Liver (tissue), 9 donors: ENCODE measurements around the gene VOPP1. TPM values are rescaled to one million over a fixed set of nuclear protein-coding genes. Genes with fewer than 3 reads are reported as not detected.

ENCODE experiments used
- DNase-seq: peaks from one replicate; pipeline ENCODE4 v3.0.0-alpha.2; 2017; ENCODE audit warnings: low spot score
- H3K27ac ChIP-seq, 2 donors: one replicate each; pipeline ENCODE4 v1.7.0; 2013; ENCODE audit warnings: inconsistent platforms in 2 of 2, low read length in 2 of 2, control low read depth in 1 of 2, low read depth in 1 of 2, mild to moderate bottlenecking in 1 of 2
- H3K27me3 ChIP-seq, 4 donors: one replicate each; pipeline versions ENCODE4 v1.6.1 to v1.7.0; 2013; ENCODE audit warnings: low read length in 3 of 4, inconsistent platforms in 1 of 4, mild to moderate bottlenecking in 1 of 4, moderate library complexity in 1 of 4; ENCODE audit not compliant: control insufficient read depth in 4 of 4, insufficient read depth in 4 of 4
- H3K36me3 ChIP-seq, 4 donors: one replicate each; pipeline versions ENCODE4 v1.6.1 to v1.7.0; 2013; ENCODE audit warnings: low read length in 3 of 4, mild to moderate bottlenecking in 3 of 4, low read depth in 1 of 4, moderate library complexity in 1 of 4; ENCODE audit not compliant: control insufficient read depth in 4 of 4, insufficient read depth in 3 of 4
- H3K4me1 ChIP-seq, 4 donors: one replicate each; pipeline versions ENCODE4 v1.6.1 to v1.7.0; 2013; ENCODE audit warnings: low read length in 3 of 4, mild to moderate bottlenecking in 3 of 4, moderate library complexity in 1 of 4; ENCODE audit not compliant: control insufficient read depth in 4 of 4, insufficient read depth in 4 of 4
- H3K4me3 ChIP-seq, 3 donors: one replicate each; pipeline versions ENCODE4 v1.6.1 to v1.7.0; 2013; ENCODE audit warnings: low read length in 3 of 3, control low read depth in 1 of 3, low read depth in 1 of 3, mild to moderate bottlenecking in 1 of 3
- H3K9ac ChIP-seq, 2 donors: one replicate each; pipeline ENCODE4 v1.7.0; 2013; ENCODE audit warnings: low read length in 2 of 2, mild to moderate bottlenecking in 2 of 2, moderate library complexity in 2 of 2, control low read depth in 1 of 2, low read depth in 1 of 2
- H3K9me3 ChIP-seq, 4 donors: one replicate each; pipeline versions ENCODE4 v1.6.1 to v1.7.0; 2013; ENCODE audit warnings: low read length in 3 of 4; ENCODE audit not compliant: control insufficient read depth in 4 of 4
- CTCF ChIP-seq: fragments of 150-350 bp; IDR thresholded peaks from 2 replicates; pipeline ENCODE4 v1.5.1; 2017; ENCODE audit warnings: improper control_type of control experiment, low read depth, low read length; ENCODE audit not compliant: missing input control
- EGR1 ChIP-seq, 2 donors: IDR thresholded peaks; 2 replicates each; pipeline ENCODE4 v1.6.1; 2016 to 2018; ENCODE audit warnings: antibody characterized with exemption in 2 of 2, low read depth in 2 of 2
- FOXA1 ChIP-seq: IDR thresholded peaks from 2 replicates; pipeline ENCODE4 v1.6.1; 2016; ENCODE audit warnings: antibody characterized with exemption
- FOXA2 ChIP-seq: IDR thresholded peaks from 2 replicates; pipeline ENCODE4 v1.6.1; 2016; ENCODE audit warnings: antibody characterized with exemption
- GABPA ChIP-seq, 2 donors: IDR thresholded peaks in 1 of 2; conservative IDR thresholded peaks in 1 of 2; 2 replicates each; pipeline ENCODE4 v1.6.1; 2016; ENCODE audit warnings: antibody characterized with exemption in 2 of 2, mild to moderate bottlenecking in 1 of 2, moderate library complexity in 1 of 2
- HNF4A ChIP-seq, 2 donors: conservative IDR thresholded peaks; 2 replicates each; pipeline ENCODE4 v1.6.1; 2016; ENCODE audit warnings: antibody characterized with exemption in 2 of 2, mild to moderate bottlenecking in 2 of 2
- HNF4G ChIP-seq: IDR thresholded peaks from 2 replicates; pipeline ENCODE4 v1.6.1; 2016; ENCODE audit warnings: antibody characterized with exemption
- JUND ChIP-seq, 2 donors: IDR thresholded peaks; 2 replicates each; pipeline ENCODE4 v1.6.1; 2016; ENCODE audit warnings: antibody characterized with exemption in 2 of 2
- NR2F2 ChIP-seq: IDR thresholded peaks from 2 replicates; pipeline ENCODE4 v1.6.1; 2016; ENCODE audit warnings: antibody characterized with exemption
- RAD21 ChIP-seq, 2 donors: IDR thresholded peaks; 2 replicates each; pipeline ENCODE4 v1.6.1; 2016; ENCODE audit warnings: antibody characterized with exemption in 2 of 2, mild to moderate bottlenecking in 2 of 2
- RXRA ChIP-seq, 2 donors: IDR thresholded peaks; 2 replicates each; pipeline ENCODE4 v1.6.1; 2017 to 2018; ENCODE audit warnings: antibody characterized with exemption in 2 of 2, mild to moderate bottlenecking in 1 of 2
- TAF1 ChIP-seq: conservative IDR thresholded peaks from 2 replicates; pipeline ENCODE4 v1.6.1; 2016; ENCODE audit warnings: antibody characterized with exemption, mild to moderate bottlenecking
- YY1 ChIP-seq: IDR thresholded peaks from 2 replicates; pipeline ENCODE4 v1.6.1; 2016; ENCODE audit warnings: antibody characterized with exemption, mild to moderate bottlenecking
- WGBS: extraction: QIAGEN DNeasy Blood & Tissue Kit; methylation state at CpG from one replicate; pipeline ENCODE4 v1.1.7; 2013; 5-methylcytosine and 5-hydroxymethylcytosine counted together
- polyA plus RNA-seq, 2 donors: library from polyadenylated mRNA; stranded (reverse) in 1 of 2; unstranded in 1 of 2; fragments of 200-250 nt in 1 of 2; fragments of >200 nt in 1 of 2; fragmentation: Nextera tagmentation in 1 of 2; extraction: Ambion mirVana in 1 of 2; gene quantifications; one replicate each; pipeline versions ENCODE4 v1.2.1 to v1.2.3, GENCODE V29; 2013 to 2015
- total RNA-seq, 2 donors: library from RNA; depleted of rRNA; stranded (reverse); fragments of >200 nt; gene quantifications; one replicate each; pipeline ENCODE4 v1.2.3, GENCODE V29; 2014
- TF ChIP-seq, protein P1 (sequence below): IDR thresholded peaks from 2 replicates; pipeline ENCODE4 v1.6.1; 2016; ENCODE audit warnings: antibody characterized with exemption, mild to moderate bottlenecking
- TF ChIP-seq, protein P2 (sequence below): IDR thresholded peaks from 2 replicates; pipeline ENCODE4 v1.6.1; 2016; ENCODE audit warnings: antibody characterized with exemption
- TF ChIP-seq, protein P3 (sequence below): IDR thresholded peaks from 2 replicates; pipeline ENCODE4 v1.6.1; 2016; ENCODE audit warnings: antibody characterized with exemption
- TF ChIP-seq, protein P4 (sequence below): IDR thresholded peaks from 2 replicates; pipeline ENCODE4 v1.6.1; 2016; ENCODE audit warnings: antibody characterized with exemption
- donor health status: healthy.
- donor health status: healthy.
- donor health status: healthy.
- donor health status: healthy.
- donor health status: healthy.

Gene VOPP1
- total and polyA plus RNA-seq, 4 donors = 11.5 to 23.8 (median 21.7) TPM

- TF ChIP-seq, protein P1, sequence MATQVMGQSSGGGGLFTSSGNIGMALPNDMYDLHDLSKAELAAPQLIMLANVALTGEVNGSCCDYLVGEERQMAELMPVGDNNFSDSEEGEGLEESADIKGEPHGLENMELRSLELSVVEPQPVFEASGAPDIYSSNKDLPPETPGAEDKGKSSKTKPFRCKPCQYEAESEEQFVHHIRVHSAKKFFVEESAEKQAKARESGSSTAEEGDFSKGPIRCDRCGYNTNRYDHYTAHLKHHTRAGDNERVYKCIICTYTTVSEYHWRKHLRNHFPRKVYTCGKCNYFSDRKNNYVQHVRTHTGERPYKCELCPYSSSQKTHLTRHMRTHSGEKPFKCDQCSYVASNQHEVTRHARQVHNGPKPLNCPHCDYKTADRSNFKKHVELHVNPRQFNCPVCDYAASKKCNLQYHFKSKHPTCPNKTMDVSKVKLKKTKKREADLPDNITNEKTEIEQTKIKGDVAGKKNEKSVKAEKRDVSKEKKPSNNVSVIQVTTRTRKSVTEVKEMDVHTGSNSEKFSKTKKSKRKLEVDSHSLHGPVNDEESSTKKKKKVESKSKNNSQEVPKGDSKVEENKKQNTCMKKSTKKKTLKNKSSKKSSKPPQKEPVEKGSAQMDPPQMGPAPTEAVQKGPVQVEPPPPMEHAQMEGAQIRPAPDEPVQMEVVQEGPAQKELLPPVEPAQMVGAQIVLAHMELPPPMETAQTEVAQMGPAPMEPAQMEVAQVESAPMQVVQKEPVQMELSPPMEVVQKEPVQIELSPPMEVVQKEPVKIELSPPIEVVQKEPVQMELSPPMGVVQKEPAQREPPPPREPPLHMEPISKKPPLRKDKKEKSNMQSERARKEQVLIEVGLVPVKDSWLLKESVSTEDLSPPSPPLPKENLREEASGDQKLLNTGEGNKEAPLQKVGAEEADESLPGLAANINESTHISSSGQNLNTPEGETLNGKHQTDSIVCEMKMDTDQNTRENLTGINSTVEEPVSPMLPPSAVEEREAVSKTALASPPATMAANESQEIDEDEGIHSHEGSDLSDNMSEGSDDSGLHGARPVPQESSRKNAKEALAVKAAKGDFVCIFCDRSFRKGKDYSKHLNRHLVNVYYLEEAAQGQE = no peak
- TF ChIP-seq TAF1 (no peak), NR2F2 (no peak)
Observed at GRCh38 chr7:55494951-55495350, 77.4 kb downstream of the VOPP1 start (continued).

- Histone ChIP-seq H3K27ac (no peak overlapping the region), H3K4me3 (no peak overlapping the region), H3K9me3 (no peaks in the 10 kb centered on the region), H3K9ac (no peak overlapping the region), H3K27me3 (no peaks in the 10 kb centered on the region), H3K36me3 (peaks cover 8 to 22% (median 10%) of the 10 kb centered on the region in 4 donors), H3K4me1 (no peaks in the 10 kb centered on the region)
- DNase-seq = no peak
- TF ChIP-seq, protein P1 = no peak
- TF ChIP-seq, protein P2, sequence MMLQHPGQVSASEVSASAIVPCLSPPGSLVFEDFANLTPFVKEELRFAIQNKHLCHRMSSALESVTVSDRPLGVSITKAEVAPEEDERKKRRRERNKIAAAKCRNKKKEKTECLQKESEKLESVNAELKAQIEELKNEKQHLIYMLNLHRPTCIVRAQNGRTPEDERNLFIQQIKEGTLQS = no peak
- TF ChIP-seq RAD21 (IDR thresholded peaks at IDR 0.05) (no peak), HNF4A (conservative IDR thresholded peaks at IDR 0.05) (no peak), GABPA (IDR thresholded peaks at IDR 0.05 in 1 of 2, conservative IDR thresholded peaks at IDR 0.05 in 1 of 2) (no peak), TAF1 (no peak), FOXA2 (no peak), JUND (IDR thresholded peaks at IDR 0.05) (no peak), YY1 (no peak), HNF4G (no peak), EGR1 (IDR thresholded peaks at IDR 0.05; ENCODE audit: low read depth in 2 of 2) (no peak), NR2F2 (no peak), CTCF (no peak), RXRA (IDR thresholded peaks at IDR 0.05) (no peak), FOXA1 (no peak)
- TF ChIP-seq, protein P3, sequence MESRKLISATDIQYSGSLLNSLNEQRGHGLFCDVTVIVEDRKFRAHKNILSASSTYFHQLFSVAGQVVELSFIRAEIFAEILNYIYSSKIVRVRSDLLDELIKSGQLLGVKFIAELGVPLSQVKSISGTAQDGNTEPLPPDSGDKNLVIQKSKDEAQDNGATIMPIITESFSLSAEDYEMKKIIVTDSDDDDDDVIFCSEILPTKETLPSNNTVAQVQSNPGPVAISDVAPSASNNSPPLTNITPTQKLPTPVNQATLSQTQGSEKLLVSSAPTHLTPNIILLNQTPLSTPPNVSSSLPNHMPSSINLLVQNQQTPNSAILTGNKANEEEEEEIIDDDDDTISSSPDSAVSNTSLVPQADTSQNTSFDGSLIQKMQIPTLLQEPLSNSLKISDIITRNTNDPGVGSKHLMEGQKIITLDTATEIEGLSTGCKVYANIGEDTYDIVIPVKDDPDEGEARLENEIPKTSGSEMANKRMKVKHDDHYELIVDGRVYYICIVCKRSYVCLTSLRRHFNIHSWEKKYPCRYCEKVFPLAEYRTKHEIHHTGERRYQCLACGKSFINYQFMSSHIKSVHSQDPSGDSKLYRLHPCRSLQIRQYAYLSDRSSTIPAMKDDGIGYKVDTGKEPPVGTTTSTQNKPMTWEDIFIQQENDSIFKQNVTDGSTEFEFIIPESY = no peak
- TF ChIP-seq, protein P4, sequence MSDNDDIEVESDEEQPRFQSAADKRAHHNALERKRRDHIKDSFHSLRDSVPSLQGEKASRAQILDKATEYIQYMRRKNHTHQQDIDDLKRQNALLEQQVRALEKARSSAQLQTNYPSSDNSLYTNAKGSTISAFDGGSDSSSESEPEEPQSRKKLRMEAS = no peak
- 95% methylated on average over 7 of the region's 7 CpGs for WGBS
Observed at GRCh38 chr7:55493408-55493807, 78.9 kb downstream of the VOPP1 start.
